Endothelial cell of umbilical vein (primary cell): Measurements from ENCODE around the gene TTC34. TPM values are rescaled to one million over a fixed set of nuclear protein-coding genes. Genes with fewer than 3 reads are reported as not detected.
"Not testable (repeated sequence)": the region's sequence is repeated elsewhere in the genome, so short reads cannot be mapped to it uniquely, and the experiment has no call there.

ENCODE experiments used
- BruUV-seq: library from RNA; stranded (reverse); fragments of 400-500 nt; replicated peaks from 2 replicates; lab custom pipeline; 2021; lab: Mats Ljungman, UMichigan
- CTCF ChIA-PET: fragments of 300-600, 350-600 bp; sonication (Branson Sonifier 250); formaldehyde crosslinking; loops from one replicate; lab custom pipeline; 2021; ENCODE audit warnings: antibody characterized with exemption, inconsistent platforms; lab: Charles Lee
- POLR2A ChIA-PET: fragments of 300-600, 350-600 bp; sonication (Branson Sonifier 250); formaldehyde crosslinking; loops from one replicate; lab custom pipeline; 2021; ENCODE audit warnings: antibody characterized with exemption, inconsistent platforms; lab: Charles Lee
- DNase-seq: peaks from one replicate; pipeline ENCODE4 v3.0.0-alpha.2; 2011; ENCODE audit warnings: low read depth, low spot score
- FAIRE-seq: peaks from 2 replicates; lab custom pipeline; 2011; peaks lifted over from hg19 to GRCh38; lab: Jason Lieb, UNC
- H2AFZ ChIP-seq: 2 replicates; pipeline ENCODE4 v1.6.0; 2012; ENCODE audit warnings: low read depth, low read length, control low read depth, inconsistent platforms
- H3K27ac ChIP-seq: 2 replicates; pipeline ENCODE4 v1.5.1; 2011; ENCODE audit warnings: low read depth, mild to moderate bottlenecking, control low read depth, low read length, moderate library complexity; ENCODE audit not compliant: insufficient read depth
- H3K27me3 ChIP-seq, 2 experiments: 2 replicates each; pipeline versions ENCODE4 v1.6.0 to v1.6.1; 2011; ENCODE audit warnings: low read length in 2 of 2, mixed read lengths in 1 of 2; ENCODE audit not compliant: control insufficient read depth in 2 of 2, insufficient read depth in 2 of 2
- H3K36me3 ChIP-seq, 2 experiments: 2 replicates in 1 of 2; 3 replicates in 1 of 2; pipeline ENCODE4 v1.5.1; 2011; ENCODE audit warnings: low read length in 2 of 2, mild to moderate bottlenecking in 1 of 2, moderate library complexity in 1 of 2; ENCODE audit not compliant: control insufficient read depth in 2 of 2, insufficient read depth in 2 of 2; ENCODE audit errors: extremely low read depth in 1 of 2
- H3K4me1 ChIP-seq: 3 replicates; pipeline ENCODE4 v1.5.1; 2011; ENCODE audit warnings: mild to moderate bottlenecking, low read length; ENCODE audit not compliant: control insufficient read depth, insufficient read depth; ENCODE audit errors: extremely low read depth
- H3K4me2 ChIP-seq: 2 replicates; pipeline ENCODE4 v1.6.1; 2011; ENCODE audit warnings: low read length, control low read depth, mixed read lengths; ENCODE audit not compliant: insufficient read depth
- H3K4me3 ChIP-seq, 3 experiments: fragments of 200-600 bp in 1 of 3; sonication (generic), shearing (Covaris generic) in 1 of 3; replicated peaks in 1 of 3; 2 replicates each; pipeline ENCODE4 v1.5.1; 2011 to 2016; ENCODE audit warnings: control low read depth in 3 of 3, low read length in 3 of 3, mild to moderate bottlenecking in 2 of 3, inconsistent platforms in 1 of 3, low read depth in 1 of 3, moderate library complexity in 1 of 3; ENCODE audit not compliant: insufficient read depth in 1 of 3
- H3K79me2 ChIP-seq: 2 replicates; pipeline ENCODE4 v1.6.0; 2012; ENCODE audit warnings: low read length, inconsistent platforms; ENCODE audit not compliant: control insufficient read depth, insufficient read depth
- H3K9ac ChIP-seq: replicated peaks from 2 replicates; pipeline ENCODE3; 2011; ENCODE audit warnings: low read length, control low read depth; ENCODE audit not compliant: insufficient read depth; ENCODE audit errors: extremely low read depth
- H3K9me1 ChIP-seq: replicated peaks from 3 replicates; pipeline ENCODE4 v1.6.0; 2011; ENCODE audit warnings: mild to moderate bottlenecking, low read length; ENCODE audit not compliant: control insufficient read depth, insufficient read depth; ENCODE audit errors: extremely low read depth
- H3K9me3 ChIP-seq: replicated peaks from 2 replicates; pipeline ENCODE4 v1.5.1; 2012; ENCODE audit warnings: low read length, inconsistent platforms; ENCODE audit not compliant: control insufficient read depth, insufficient read depth
- H4K20me1 ChIP-seq: replicated peaks from 2 replicates; pipeline ENCODE3; 2011; ENCODE audit warnings: mild to moderate bottlenecking, low read length; ENCODE audit not compliant: control insufficient read depth, insufficient read depth; ENCODE audit errors: extremely low read depth
- POLR2A ChIP-seq: IDR thresholded peaks from 2 replicates; pipeline ENCODE4 v1.6.1; 2012; ENCODE audit warnings: low read depth, mild to moderate bottlenecking, control low read depth, low read length
- POLR2AphosphoS5 ChIP-seq: IDR thresholded peaks from 2 replicates; pipeline ENCODE4 v1.6.1; 2012; ENCODE audit warnings: low read depth, mild to moderate bottlenecking, control low read depth, low read length, moderate library complexity; ENCODE audit not compliant: insufficient read depth
- dilution Hi-C: fragments of 300-500 bp; cut with MboI; formaldehyde crosslinking; loops from one replicate; pipeline ENCODE4 v1.15.0; 2019; ENCODE audit warnings: low sequenced_read_pairs; ENCODE audit not compliant: extremely low pct_ligation_motif_present
- intact Hi-C: fragments of 100-400 bp; cut with micrococcal nuclease; formaldehyde crosslinking; loops from one replicate; pipeline ENCODE4 v1.10.0; 2022
- polyA plus RNA-seq, 4 experiments: library from polyadenylated mRNA; depleted of rRNA in 3 of 4; stranded (reverse) in 3 of 4; unstranded in 1 of 4; fragments of >200 nt; gene quantifications; 2 replicates each; pipeline versions ENCODE4 v1.2.1 to v1.2.3, GENCODE V29; 2011 to 2012; ENCODE audit warnings: missing spikeins in 1 of 4
- total RNA-seq: library from RNA; stranded (reverse); gene quantifications from 2 replicates; pipeline ENCODE4 v1.2.3, GENCODE V29; 2021

The TTC34 gene
- total and polyA plus RNA-seq, 2 donors (not counting 3 experiments of a cell fraction or from before 2014, with no cell fraction given), result 0.08 to 0.77 TPM

- no peak overlapping the region for H3K4me2 ChIP-seq
- H3K4me1 ChIP-seq, result no peaks in the 10 kb centered on the region
- no peaks in the 10 kb centered on the region for H3K9me3 ChIP-seq
- H2AFZ ChIP-seq, result no peak overlapping the region
- DNase-seq (no peak), FAIRE-seq (no peak)
- H4K20me1 ChIP-seq, result no peaks in the 10 kb centered on the region
- H3K27me3 ChIP-seq, result no peaks in the 10 kb centered on the region
- CTCF ChIA-PET, result no interaction called here
- BruUV-seq, result no TSS peak
- no peak overlapping the region for H3K4me3 ChIP-seq
- TF ChIP-seq POLR2A (no peak), POLR2AphosphoS5 (no peak)
- dilution Hi-C loops (no loop called here), intact Hi-C loops (no loop called here)
- no peaks in the 10 kb centered on the region for H3K79me2 ChIP-seq
- H3K9me1 ChIP-seq, result no peaks in the 10 kb centered on the region
- POLR2A ChIA-PET, result no interaction called here
- H3K27ac ChIP-seq, result no peak overlapping the region
- no peaks in the 10 kb centered on the region for H3K36me3 ChIP-seq
- H3K9ac ChIP-seq, result no peak overlapping the region
Observed at GRCh38 chr1:2799811-2800663, 1.5 kb downstream of the TTC34 start.

- H3K9me1 ChIP-seq, H3K4me2 ChIP-seq, H4K20me1 ChIP-seq, intact Hi-C loops, H3K4me3 ChIP-seq, H3K9ac ChIP-seq, POLR2A ChIA-PET, H3K4me1 ChIP-seq, FAIRE-seq, H3K27me3 ChIP-seq, H3K9me3 ChIP-seq, DNase-seq, CTCF ChIA-PET, H2AFZ ChIP-seq, H3K79me2 ChIP-seq, BruUV-seq, dilution Hi-C loops, H3K27ac ChIP-seq, H3K36me3 ChIP-seq: not testable (repeated sequence)
Observed at GRCh38 chr1:2798958-2799357, 2.5 kb downstream of the TTC34 start.
